Epithelial cell of alveolus of lung (primary cell): ENCODE measurements around the gene SERPINB5. TPM values are rescaled to one million over a fixed set of nuclear protein-coding genes. Genes with fewer than 3 reads are reported as not detected.

ENCODE experiments used
- total RNA-seq: library from RNA; depleted of rRNA; stranded (reverse); fragments of >200 nt; gene quantifications from 2 replicates; pipeline ENCODE4 v1.2.1, GENCODE V29; 2015

Gene SERPINB5, protein sequence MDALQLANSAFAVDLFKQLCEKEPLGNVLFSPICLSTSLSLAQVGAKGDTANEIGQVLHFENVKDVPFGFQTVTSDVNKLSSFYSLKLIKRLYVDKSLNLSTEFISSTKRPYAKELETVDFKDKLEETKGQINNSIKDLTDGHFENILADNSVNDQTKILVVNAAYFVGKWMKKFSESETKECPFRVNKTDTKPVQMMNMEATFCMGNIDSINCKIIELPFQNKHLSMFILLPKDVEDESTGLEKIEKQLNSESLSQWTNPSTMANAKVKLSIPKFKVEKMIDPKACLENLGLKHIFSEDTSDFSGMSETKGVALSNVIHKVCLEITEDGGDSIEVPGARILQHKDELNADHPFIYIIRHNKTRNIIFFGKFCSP
- total RNA-seq, result 1.0 and 1.8 TPM in 2 replicates

DNA sequence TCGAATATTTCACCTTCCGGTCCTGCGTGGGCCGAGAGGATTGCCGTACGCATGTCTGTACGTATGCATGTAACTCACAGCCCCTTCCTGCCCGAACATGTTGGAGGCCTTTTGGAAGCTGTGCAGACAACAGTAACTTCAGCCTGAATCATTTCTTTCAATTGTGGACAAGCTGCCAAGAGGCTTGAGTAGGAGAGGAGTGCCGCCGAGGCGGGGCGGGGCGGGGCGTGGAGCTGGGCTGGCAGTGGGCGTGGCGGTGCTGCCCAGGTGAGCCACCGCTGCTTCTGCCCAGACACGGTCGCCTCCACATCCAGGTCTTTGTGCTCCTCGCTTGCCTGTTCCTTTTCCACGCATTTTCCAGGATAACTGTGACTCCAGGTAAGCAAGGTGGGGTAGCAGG, at the start of gene SERPINB5:
Gene SERPINB5, plus strand, starts transcription at position 291 of the 400 bp plus-strand sequence. CDS start 7,471 bp downstream, outside the sequence.

DNA sequence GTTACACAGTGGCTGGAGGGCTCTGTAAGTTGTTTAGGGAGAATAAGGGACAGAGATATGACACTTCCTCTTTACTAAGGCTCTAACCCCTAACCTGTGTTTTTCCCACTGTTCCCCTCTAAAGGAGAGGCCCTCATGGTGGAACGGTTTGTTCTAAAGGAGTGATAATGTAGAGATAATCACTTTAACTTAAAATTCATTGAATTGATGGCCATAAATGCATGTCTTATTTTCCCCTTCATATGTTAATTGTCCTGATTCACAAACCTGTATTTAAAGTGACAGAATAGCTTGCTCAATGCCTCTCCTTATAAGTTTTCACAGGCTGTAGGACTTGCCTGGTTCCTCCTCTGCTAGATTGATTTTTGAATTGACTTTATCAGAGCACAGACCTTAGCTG, 65.3 kb downstream of the SERPINB5 start, which contains the start of gene SERPINB12:
Gene SERPINB12, plus strand, starts transcription at position 301 of the 400 bp plus-strand sequence. CDS start 13,791 bp downstream, outside the sequence.

Other genes starting within 250 kb of the SERPINB5 start
- 0.40 and 0.91 TPM in 2 replicates for gene BCL2, start 157.2 kb upstream of the SERPINB5 start, total RNA-seq
- gene KDSR, start 109.8 kb upstream of the SERPINB5 start, total RNA-seq, result 29.6 and 30.4 TPM in 2 replicates
- 25.7 and 36.1 TPM in 2 replicates for gene VPS4B, start 54.5 kb upstream of the SERPINB5 start, total RNA-seq
- not detected in 2 replicates for gene SERPINB12, start 65.4 kb downstream of the SERPINB5 start, total RNA-seq
- gene SERPINB13, start 110.4 kb downstream of the SERPINB5 start, total RNA-seq, result not detected in 2 replicates
- 0.64 TPM in 1 of 2 replicates, not detected in the other for gene SERPINB4, start 167.3 kb downstream of the SERPINB5 start, total RNA-seq
- under 0.01 TPM in 1 of 2 replicates, not detected in the other for gene SERPINB3, start 184.9 kb downstream of the SERPINB5 start, total RNA-seq
- gene SERPINB11, start 226.0 kb downstream of the SERPINB5 start, total RNA-seq, result not detected in 2 replicates